CMK (cell line): Measurements from ENCODE around the gene XPO4.

Experiments used
- DNase-seq: peaks from one replicate; pipeline ENCODE4 v3.0.0-alpha.2; 2010; ENCODE audit warnings: low read depth

The XPO4 gene

DNA sequence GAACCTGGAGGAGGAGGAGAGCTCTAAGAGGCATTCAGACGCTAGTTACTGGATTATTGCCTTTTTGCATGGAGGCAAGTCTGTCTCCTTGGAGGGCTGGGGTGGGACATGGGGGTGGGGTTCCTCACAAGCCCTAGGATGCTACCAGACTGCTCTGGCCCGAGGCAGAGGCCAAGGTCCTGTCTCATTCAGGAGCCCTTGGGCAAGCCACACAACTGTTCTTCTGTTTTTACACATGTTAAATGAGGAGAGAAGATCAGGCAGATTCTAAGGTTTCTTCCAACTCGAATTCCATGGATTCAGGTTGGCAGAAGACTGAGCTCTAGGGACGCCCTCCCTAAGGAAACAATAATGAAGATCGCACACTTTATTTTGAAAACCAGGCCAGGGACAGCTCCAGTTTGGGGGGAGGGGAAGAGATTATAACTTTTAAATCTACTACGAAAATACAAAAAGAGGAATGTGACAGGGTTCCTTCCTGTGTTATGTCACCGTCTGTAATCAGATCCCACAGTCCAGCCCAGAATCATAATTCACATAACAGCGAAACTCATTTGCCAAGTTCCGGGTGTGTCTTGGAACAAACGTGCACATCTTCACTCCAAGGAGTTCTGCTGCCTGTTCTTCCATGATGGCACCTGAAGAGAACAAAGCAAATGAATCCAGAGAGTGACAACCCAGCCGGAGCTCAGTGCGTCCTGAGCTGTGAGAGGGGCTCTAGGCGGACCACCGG lies 173.8 kb downstream of the XPO4 start:
- DNase-seq = no peak

DNA sequence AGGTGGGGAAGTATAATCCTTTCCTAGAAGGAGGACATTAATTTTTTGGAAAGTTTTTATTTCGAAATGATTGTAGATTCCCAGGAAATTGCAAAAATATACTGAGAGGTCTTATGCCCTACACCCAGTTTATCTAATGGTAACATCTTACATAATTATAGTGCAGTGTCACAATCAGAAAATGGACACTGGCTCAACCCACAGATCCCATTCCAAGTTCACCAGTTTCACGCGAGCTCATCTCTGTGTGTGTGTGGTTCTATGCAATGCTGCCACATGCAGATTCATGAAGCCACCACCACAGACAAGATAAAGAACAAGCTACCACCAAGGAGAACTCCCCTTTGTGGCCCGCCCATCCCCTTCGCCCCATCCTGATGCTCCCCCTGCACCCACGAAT lies 174.7 kb downstream of the XPO4 start:
- DNase-seq = no peak
